Endothelial cell of umbilical vein (primary cell): ENCODE data around the gene ZBTB34. TPM values are rescaled to one million over a fixed set of nuclear protein-coding genes. Genes with fewer than 3 reads are reported as not detected.

Source experiments
- BruUV-seq: library from RNA; stranded (reverse); fragments of 400-500 nt; replicated peaks from 2 replicates; lab custom pipeline; 2021; lab: Mats Ljungman, UMichigan
- CTCF ChIA-PET: fragments of 300-600, 350-600 bp; sonication (Branson Sonifier 250); formaldehyde crosslinking; loops from one replicate; lab custom pipeline; 2021; ENCODE audit warnings: antibody characterized with exemption, inconsistent platforms; lab: Charles Lee
- POLR2A ChIA-PET: fragments of 300-600, 350-600 bp; sonication (Branson Sonifier 250); formaldehyde crosslinking; loops from one replicate; lab custom pipeline; 2021; ENCODE audit warnings: antibody characterized with exemption, inconsistent platforms; lab: Charles Lee
- DNase-seq: peaks from one replicate; pipeline ENCODE4 v3.0.0-alpha.2; 2011; ENCODE audit warnings: low read depth, low spot score
- FAIRE-seq: peaks from 2 replicates; lab custom pipeline; 2011; peaks lifted over from hg19 to GRCh38; lab: Jason Lieb, UNC
- H2AFZ ChIP-seq: 2 replicates; pipeline ENCODE4 v1.6.0; 2012; ENCODE audit warnings: low read depth, low read length, control low read depth, inconsistent platforms
- H3K27ac ChIP-seq: 2 replicates; pipeline ENCODE4 v1.5.1; 2011; ENCODE audit warnings: low read depth, mild to moderate bottlenecking, control low read depth, low read length, moderate library complexity; ENCODE audit not compliant: insufficient read depth
- H3K27me3 ChIP-seq, 2 experiments: 2 replicates each; pipeline versions ENCODE4 v1.6.0 to v1.6.1; 2011; ENCODE audit warnings: low read length in 2 of 2, mixed read lengths in 1 of 2; ENCODE audit not compliant: control insufficient read depth in 2 of 2, insufficient read depth in 2 of 2
- H3K36me3 ChIP-seq, 2 experiments: 2 replicates in 1 of 2; 3 replicates in 1 of 2; pipeline ENCODE4 v1.5.1; 2011; ENCODE audit warnings: low read length in 2 of 2, mild to moderate bottlenecking in 1 of 2, moderate library complexity in 1 of 2; ENCODE audit not compliant: control insufficient read depth in 2 of 2, insufficient read depth in 2 of 2; ENCODE audit errors: extremely low read depth in 1 of 2
- H3K4me1 ChIP-seq: 3 replicates; pipeline ENCODE4 v1.5.1; 2011; ENCODE audit warnings: mild to moderate bottlenecking, low read length; ENCODE audit not compliant: control insufficient read depth, insufficient read depth; ENCODE audit errors: extremely low read depth
- H3K4me2 ChIP-seq: 2 replicates; pipeline ENCODE4 v1.6.1; 2011; ENCODE audit warnings: low read length, control low read depth, mixed read lengths; ENCODE audit not compliant: insufficient read depth
- H3K4me3 ChIP-seq, 3 experiments: fragments of 200-600 bp in 1 of 3; sonication (generic), shearing (Covaris generic) in 1 of 3; replicated peaks in 1 of 3; 2 replicates each; pipeline ENCODE4 v1.5.1; 2011 to 2016; ENCODE audit warnings: control low read depth in 3 of 3, low read length in 3 of 3, mild to moderate bottlenecking in 2 of 3, inconsistent platforms in 1 of 3, low read depth in 1 of 3, moderate library complexity in 1 of 3; ENCODE audit not compliant: insufficient read depth in 1 of 3
- H3K79me2 ChIP-seq: 2 replicates; pipeline ENCODE4 v1.6.0; 2012; ENCODE audit warnings: low read length, inconsistent platforms; ENCODE audit not compliant: control insufficient read depth, insufficient read depth
- H3K9ac ChIP-seq: replicated peaks from 2 replicates; pipeline ENCODE3; 2011; ENCODE audit warnings: low read length, control low read depth; ENCODE audit not compliant: insufficient read depth; ENCODE audit errors: extremely low read depth
- H3K9me1 ChIP-seq: replicated peaks from 3 replicates; pipeline ENCODE4 v1.6.0; 2011; ENCODE audit warnings: mild to moderate bottlenecking, low read length; ENCODE audit not compliant: control insufficient read depth, insufficient read depth; ENCODE audit errors: extremely low read depth
- H3K9me3 ChIP-seq: replicated peaks from 2 replicates; pipeline ENCODE4 v1.5.1; 2012; ENCODE audit warnings: low read length, inconsistent platforms; ENCODE audit not compliant: control insufficient read depth, insufficient read depth
- H4K20me1 ChIP-seq: replicated peaks from 2 replicates; pipeline ENCODE3; 2011; ENCODE audit warnings: mild to moderate bottlenecking, low read length; ENCODE audit not compliant: control insufficient read depth, insufficient read depth; ENCODE audit errors: extremely low read depth
- FOS ChIP-seq: IDR thresholded peaks from 2 replicates; pipeline ENCODE4 v1.6.1; 2011; ENCODE audit warnings: mild to moderate bottlenecking, low read length, moderate library complexity, borderline replicate concordance; ENCODE audit not compliant: insufficient read depth
- GATA2 ChIP-seq: IDR thresholded peaks from 2 replicates; pipeline ENCODE4 v1.7.0; 2011; ENCODE audit warnings: low read depth, mild to moderate bottlenecking, moderate library complexity, mixed read lengths, low read length; ENCODE audit not compliant: insufficient read length, insufficient read depth
- MYC ChIP-seq: IDR thresholded peaks from one replicate; pipeline ENCODE4 v1.6.1; 2011; ENCODE audit warnings: mild to moderate bottlenecking, low read depth, low read length
- POLR2A ChIP-seq: IDR thresholded peaks from 2 replicates; pipeline ENCODE4 v1.6.1; 2012; ENCODE audit warnings: low read depth, mild to moderate bottlenecking, control low read depth, low read length
- POLR2AphosphoS5 ChIP-seq: IDR thresholded peaks from 2 replicates; pipeline ENCODE4 v1.6.1; 2012; ENCODE audit warnings: low read depth, mild to moderate bottlenecking, control low read depth, low read length, moderate library complexity; ENCODE audit not compliant: insufficient read depth
- dilution Hi-C: fragments of 300-500 bp; cut with MboI; formaldehyde crosslinking; loops from one replicate; pipeline ENCODE4 v1.15.0; 2019; ENCODE audit warnings: low sequenced_read_pairs; ENCODE audit not compliant: extremely low pct_ligation_motif_present
- intact Hi-C: fragments of 100-400 bp; cut with micrococcal nuclease; formaldehyde crosslinking; loops from one replicate; pipeline ENCODE4 v1.10.0; 2022
- polyA plus RNA-seq, 4 experiments: library from polyadenylated mRNA; depleted of rRNA in 3 of 4; stranded (reverse) in 3 of 4; unstranded in 1 of 4; fragments of >200 nt; gene quantifications; 2 replicates each; pipeline versions ENCODE4 v1.2.1 to v1.2.3, GENCODE V29; 2011 to 2012; ENCODE audit warnings: missing spikeins in 1 of 4
- total RNA-seq: library from RNA; stranded (reverse); gene quantifications from 2 replicates; pipeline ENCODE4 v1.2.3, GENCODE V29; 2021
- TF ChIP-seq, protein P1 (sequence below): IDR thresholded peaks from 2 replicates; pipeline ENCODE4 v1.6.1; 2011; ENCODE audit not compliant: insufficient read depth, insufficient read length
- TF ChIP-seq, protein P2 (sequence below), 2 donors: IDR thresholded peaks; 1 replicate in 1 of 2; 2 replicates in 1 of 2; pipeline ENCODE4 v1.5.1; 2011; ENCODE audit warnings: low read length in 2 of 2, mild to moderate bottlenecking in 2 of 2, moderate library complexity in 2 of 2, control low read depth in 1 of 2, inconsistent platforms in 1 of 2, low read depth in 1 of 2; ENCODE audit not compliant: insufficient read depth in 1 of 2; ENCODE audit errors: extremely low read depth in 1 of 2

The ZBTB34 gene
- total and polyA plus RNA-seq, 2 donors (not counting 3 experiments of a cell fraction or from before 2014, with no cell fraction given): 4.0 to 9.6 TPM

GRCh38 chr9:126907058-126907457 is 46.6 kb downstream of the ZBTB34 start:
- TF ChIP-seq POLR2AphosphoS5 (no peak), GATA2 (no peak), MYC (no peak), POLR2A (no peak), FOS (no peak)
- TF ChIP-seq, protein P1, sequence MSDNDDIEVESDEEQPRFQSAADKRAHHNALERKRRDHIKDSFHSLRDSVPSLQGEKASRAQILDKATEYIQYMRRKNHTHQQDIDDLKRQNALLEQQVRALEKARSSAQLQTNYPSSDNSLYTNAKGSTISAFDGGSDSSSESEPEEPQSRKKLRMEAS: no peak
- TF ChIP-seq, protein P2, sequence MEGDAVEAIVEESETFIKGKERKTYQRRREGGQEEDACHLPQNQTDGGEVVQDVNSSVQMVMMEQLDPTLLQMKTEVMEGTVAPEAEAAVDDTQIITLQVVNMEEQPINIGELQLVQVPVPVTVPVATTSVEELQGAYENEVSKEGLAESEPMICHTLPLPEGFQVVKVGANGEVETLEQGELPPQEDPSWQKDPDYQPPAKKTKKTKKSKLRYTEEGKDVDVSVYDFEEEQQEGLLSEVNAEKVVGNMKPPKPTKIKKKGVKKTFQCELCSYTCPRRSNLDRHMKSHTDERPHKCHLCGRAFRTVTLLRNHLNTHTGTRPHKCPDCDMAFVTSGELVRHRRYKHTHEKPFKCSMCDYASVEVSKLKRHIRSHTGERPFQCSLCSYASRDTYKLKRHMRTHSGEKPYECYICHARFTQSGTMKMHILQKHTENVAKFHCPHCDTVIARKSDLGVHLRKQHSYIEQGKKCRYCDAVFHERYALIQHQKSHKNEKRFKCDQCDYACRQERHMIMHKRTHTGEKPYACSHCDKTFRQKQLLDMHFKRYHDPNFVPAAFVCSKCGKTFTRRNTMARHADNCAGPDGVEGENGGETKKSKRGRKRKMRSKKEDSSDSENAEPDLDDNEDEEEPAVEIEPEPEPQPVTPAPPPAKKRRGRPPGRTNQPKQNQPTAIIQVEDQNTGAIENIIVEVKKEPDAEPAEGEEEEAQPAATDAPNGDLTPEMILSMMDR (IDR thresholded peaks at IDR 0.05; ENCODE audit: extremely low read depth in 1 of 2, insufficient read depth in 1 of 2, low read depth in 1 of 2, low read length in 2 of 2): no peak
- Histone ChIP-seq H3K4me3 (no peak overlapping the region), H3K36me3 (no peaks in the 10 kb centered on the region), H3K4me2 (no peak overlapping the region), H3K79me2 (no peaks in the 10 kb centered on the region), H3K9me3 (no peaks in the 10 kb centered on the region), H3K4me1 (no peaks in the 10 kb centered on the region), H3K9me1 (no peaks in the 10 kb centered on the region), H3K9ac (no peak overlapping the region), H4K20me1 (no peaks in the 10 kb centered on the region), H3K27ac (no peak overlapping the region), H3K27me3 (peaks cover 0 to 7% of the 10 kb centered on the region in 2 experiments), H2AFZ (no peak overlapping the region)
- no TSS peak for BruUV-seq
- POLR2A ChIA-PET: no interaction called here
- DNase-seq: no peak
- dilution Hi-C loops (no loop called here), intact Hi-C loops (no loop called here)
- no peak for FAIRE-seq
- CTCF ChIA-PET: no interaction called here
